Measurements from ENCODE around the gene TOMM40. TPM values are rescaled to one million over a fixed set of nuclear protein-coding genes. Genes with fewer than 3 reads are reported as not detected.

Gene TOMM40
- total RNA-seq, 1 experiment from 2014 or later, result 180 TPM

- Histone ChIP-seq H3K18ac (ENCODE audit: insufficient read length, low read depth, low read length) (no peak overlapping the region), H3K27ac (ENCODE audit: insufficient read length, low read depth, low read length) (no peak overlapping the region), H2AK5ac (ENCODE audit: insufficient read length, low read length) (no peak overlapping the region), H2BK5ac (ENCODE audit: insufficient read length, low read length) (no peak overlapping the region), H2BK20ac (ENCODE audit: low read depth, low read length, poor library complexity, severe bottlenecking) (no peak overlapping the region), H3K4me1 (ENCODE audit: insufficient read depth, low read length) (no peaks in the 10 kb centered on the region), H3K79me1 (ENCODE audit: insufficient read depth, low read depth, low read length, poor library complexity, severe bottlenecking) (no peaks in the 10 kb centered on the region), H2AFZ (ENCODE audit: low read length) (no peak overlapping the region), H3T11ph (ENCODE audit: low read length) (no peak overlapping the region), H3K56ac (ENCODE audit: insufficient read length, low read depth, low read length) (no peak overlapping the region), H3K9me3 (ENCODE audit: control insufficient read depth, low read depth, low read length) (no peaks in the 10 kb centered on the region), H2BK120ac (ENCODE audit: low read depth, low read length, poor library complexity, severe bottlenecking) (no peak overlapping the region), H3K9ac (ENCODE audit: extremely low read depth, insufficient read length, low read length) (no peak overlapping the region), H2BK12ac (ENCODE audit: insufficient read length, low read depth, low read length) (no peak overlapping the region), H3K23ac (ENCODE audit: insufficient read length, low read depth, low read length) (no peak overlapping the region), H3K23me2 (ENCODE audit: insufficient read length, low read depth, low read length, poor library complexity, severe bottlenecking) (no peaks in the 10 kb centered on the region), H4K5ac (ENCODE audit: insufficient read length, low read depth, low read length) (no peak overlapping the region), H4K20me1 (ENCODE audit: control insufficient read depth, insufficient read depth, insufficient read length) (no peaks in the 10 kb centered on the region), H4K8ac (replicated peaks; ENCODE audit: insufficient read length, low read depth, low read length) (no peak overlapping the region), H4K91ac (ENCODE audit: insufficient read length, low read depth, low read length) (no peak overlapping the region), H3K27me3 (ENCODE audit: insufficient read depth, low read length) (no peaks in the 10 kb centered on the region), H3K79me2 (ENCODE audit: insufficient read depth, low read length) (no peaks in the 10 kb centered on the region), H2BK15ac (ENCODE audit: low read depth, low read length) (no peak overlapping the region), H3K4ac (ENCODE audit: low read depth, low read length) (no peak overlapping the region), H3K14ac (ENCODE audit: insufficient read depth, low read length) (no peak overlapping the region), H3K4me2 (ENCODE audit: insufficient read depth, insufficient read length, low read length) (no peak overlapping the region)
- peak overlapping the region in 2 of 3 experiments; percentile 1 to 72; a peak in 3 of 7 replicates for H3K27ac Mint-ChIP-seq
- H3K9me3 Mint-ChIP-seq, result no peaks in the 10 kb centered on the region
- no CpG with 5 or more reads among the region's 4 CpGs for WGBS (ENCODE audit: extremely low coverage, insufficient read length, low lambda C conversion rate)
- TF ChIP-seq CTCF (conservative IDR thresholded peaks at IDR 0.05), result no peak
- DNase-seq, result no peak
- H3K4me1 Mint-ChIP-seq, result peaks cover 12 to 30% of the 10 kb centered on the region in 2 experiments
- no peaks in the 10 kb centered on the region; the same call in 1 of the 2 replicates for H3K27me3 Mint-ChIP-seq (ENCODE audit: low read depth)
- peaks cover 21 to 63% (median 56%) of the 10 kb centered on the region in 3 experiments for H3K36me3 Mint-ChIP-seq (ENCODE audit: insufficient read depth in 1 of 3, low read depth in 3 of 3)
- H3K4me3 Mint-ChIP-seq, result no peak overlapping the region
Measured at GRCh38 chr19:44884566-44884965, 6.5 kb upstream of the TOMM40 start.
